HEK293 (cell line): Measurements from ENCODE around the gene XBP1.
A peak's percentile ranks its signal among the peaks of the same experiment; 100 is the strongest.

Experiments
- CTCF ChIA-PET: fragments of 350-600 bp; formaldehyde crosslinking; extraction: SDS; loops from one replicate; lab custom pipeline; 2021; ENCODE audit warnings: antibody characterized with exemption; lab: Yijun Ruan, JAX
- POLR2A ChIA-PET: fragments of 300-600 bp; formaldehyde crosslinking; extraction: SDS; loops from one replicate; lab custom pipeline; 2020; ENCODE audit warnings: antibody characterized with exemption, inconsistent platforms; lab: Yijun Ruan, JAX
- H3K27ac ChIP-seq: fragments of 200-500 bp; sonication (Bioruptor generic); 2 replicates; pipeline ENCODE4 v1.5.1; 2014; ENCODE audit warnings: low read depth, low read length, control low read depth, inconsistent platforms; ENCODE audit errors: extremely low read depth
- H3K36me3 ChIP-seq, 2 experiments: fragments of 200-500 bp in 1 of 2; sonication (Bioruptor generic) in 1 of 2; 1 replicate in 1 of 2; 2 replicates in 1 of 2; pipeline ENCODE4 v1.5.1; 2014 to 2017; ENCODE audit warnings: inconsistent platforms in 2 of 2, low read length in 2 of 2; ENCODE audit not compliant: control insufficient read depth in 2 of 2, insufficient read depth in 1 of 2
- H3K4me1 ChIP-seq: fragments of 200-500 bp; sonication (Bioruptor generic); 2 replicates; pipeline ENCODE4 v1.5.1; 2014; ENCODE audit warnings: mild to moderate bottlenecking, low read length, inconsistent platforms; ENCODE audit not compliant: control insufficient read depth, insufficient read depth
- H3K4me3 ChIP-seq: 2 replicates; pipeline ENCODE4 v1.5.1; 2011; ENCODE audit warnings: low read depth, mild to moderate bottlenecking, control low read depth, low read length, moderate library complexity
- H3K9me3 ChIP-seq: fragments of 200-500 bp; sonication (Bioruptor generic); 2 replicates; pipeline ENCODE4 v1.5.1; 2014; ENCODE audit warnings: low read depth, low read length, inconsistent platforms; ENCODE audit not compliant: control insufficient read depth, insufficient read depth
- GLIS1 ChIP-seq: fragments of 450-650 bp; formaldehyde crosslinking; IDR thresholded peaks from 2 replicates; pipeline ENCODE4 v1.5.1; 2016; ENCODE audit warnings: missing biosample characterization, missing genetic modification characterization
- SP3 ChIP-seq: fragments of 450-650 bp; formaldehyde crosslinking; IDR thresholded peaks from 2 replicates; pipeline ENCODE4 v1.5.1; 2016; ENCODE audit warnings: missing biosample characterization, missing genetic modification characterization
- ZFP3 ChIP-seq: fragments of 450-650 bp; formaldehyde crosslinking; IDR thresholded peaks from 2 replicates; pipeline ENCODE4 v1.5.1; 2016; ENCODE audit warnings: low read depth, missing biosample characterization, missing genetic modification characterization
- ZFP37 ChIP-seq: fragments of 450-650 bp; formaldehyde crosslinking; IDR thresholded peaks from 2 replicates; pipeline ENCODE4 v1.5.1; 2016; ENCODE audit warnings: missing biosample characterization, missing genetic modification characterization
- ZNF121 ChIP-seq: fragments of 450-650 bp; formaldehyde crosslinking; IDR thresholded peaks from 2 replicates; pipeline ENCODE4 v1.5.1; 2016; ENCODE audit warnings: missing biosample characterization, missing genetic modification characterization
- ZNF221 ChIP-seq: fragments of 450-650 bp; formaldehyde crosslinking; IDR thresholded peaks from 2 replicates; pipeline ENCODE4 v1.5.1; 2017; ENCODE audit warnings: missing biosample characterization, missing genetic modification characterization, borderline replicate concordance
- ZNF302 ChIP-seq: fragments of 450-650 bp; formaldehyde crosslinking; IDR thresholded peaks from 2 replicates; pipeline ENCODE4 v1.5.1; 2016; ENCODE audit warnings: missing biosample characterization, missing genetic modification characterization, low read depth
- ZNF335 ChIP-seq: fragments of 450-650 bp; formaldehyde crosslinking; conservative IDR thresholded peaks from 2 replicates; pipeline ENCODE4 v1.5.1; 2016; ENCODE audit warnings: missing biosample characterization, missing genetic modification characterization
- ZNF366 ChIP-seq: fragments of 450-650 bp; formaldehyde crosslinking; conservative IDR thresholded peaks from 2 replicates; pipeline ENCODE4 v1.5.1; 2016; ENCODE audit warnings: missing biosample characterization, missing genetic modification characterization
- ZNF521 ChIP-seq: fragments of 450-650 bp; formaldehyde crosslinking; IDR thresholded peaks from 2 replicates; pipeline ENCODE4 v1.5.1; 2017; ENCODE audit warnings: missing biosample characterization, mild to moderate bottlenecking, missing genetic modification characterization
- ZNF530 ChIP-seq: fragments of 450-650 bp; formaldehyde crosslinking; IDR thresholded peaks from 2 replicates; pipeline ENCODE4 v1.5.1; 2016; ENCODE audit warnings: low read depth, missing biosample characterization, missing genetic modification characterization
- ZNF560 ChIP-seq: fragments of 450-650 bp; formaldehyde crosslinking; IDR thresholded peaks from 2 replicates; pipeline ENCODE4 v1.5.1; 2017; ENCODE audit warnings: missing biosample characterization, missing genetic modification characterization, borderline replicate concordance
- ZNF561 ChIP-seq: fragments of 450-650 bp; IDR thresholded peaks from 2 replicates; pipeline ENCODE4 v1.5.1; 2018; ENCODE audit warnings: missing biosample characterization, missing genetic modification characterization, borderline replicate concordance
- ZNF596 ChIP-seq: fragments of 450-650 bp; IDR thresholded peaks from 2 replicates; pipeline ENCODE4 v1.5.0; 2018; ENCODE audit warnings: missing biosample characterization, mild to moderate bottlenecking, missing genetic modification characterization, moderate library complexity
- ZNF658 ChIP-seq: fragments of 450-650 bp; formaldehyde crosslinking; IDR thresholded peaks from 2 replicates; pipeline ENCODE4; 2016; ENCODE audit warnings: missing biosample characterization, missing genetic modification characterization
- ZNF677 ChIP-seq: fragments of 450-650 bp; IDR thresholded peaks from 2 replicates; pipeline ENCODE4 v1.5.0; 2018; ENCODE audit warnings: missing biosample characterization, mild to moderate bottlenecking, missing genetic modification characterization, moderate library complexity
- ZNF747 ChIP-seq: fragments of 450-650 bp; formaldehyde crosslinking; IDR thresholded peaks from 2 replicates; pipeline ENCODE4 v1.5.1; 2016; ENCODE audit warnings: missing biosample characterization, missing genetic modification characterization
- ZNF76 ChIP-seq: fragments of 450-650 bp; formaldehyde crosslinking; IDR thresholded peaks from 2 replicates; pipeline ENCODE4; 2016; ENCODE audit warnings: low read depth, missing biosample characterization, missing genetic modification characterization, borderline replicate concordance
- ZNF768 ChIP-seq: fragments of 450-650 bp; formaldehyde crosslinking; IDR thresholded peaks from 2 replicates; pipeline ENCODE4 v1.5.1; 2018; ENCODE audit warnings: missing biosample characterization, mild to moderate bottlenecking, missing genetic modification characterization
- ZNF791 ChIP-seq: fragments of 450-650 bp; formaldehyde crosslinking; IDR thresholded peaks from 2 replicates; pipeline ENCODE4 v1.5.1; 2016; ENCODE audit warnings: missing biosample characterization, missing genetic modification characterization
- ZNF792 ChIP-seq: fragments of 450-650 bp; formaldehyde crosslinking; IDR thresholded peaks from 2 replicates; pipeline ENCODE4 v1.5.1; 2016; ENCODE audit warnings: missing biosample characterization, missing genetic modification characterization
- ZNF843 ChIP-seq: fragments of 450-650 bp; formaldehyde crosslinking; IDR thresholded peaks from 2 replicates; pipeline ENCODE4 v1.5.1; 2016; ENCODE audit warnings: missing biosample characterization, missing genetic modification characterization
- ZSCAN16 ChIP-seq: fragments of 450-650 bp; formaldehyde crosslinking; IDR thresholded peaks from 2 replicates; pipeline ENCODE4 v1.5.1; 2016; ENCODE audit warnings: missing biosample characterization, missing genetic modification characterization
- TF ChIP-seq, protein P1 (sequence below): fragments of 450-650 bp; formaldehyde crosslinking; IDR thresholded peaks from 2 replicates; pipeline ENCODE4 v1.5.1; 2016; ENCODE audit warnings: missing biosample characterization, missing genetic modification characterization
- TF ChIP-seq, protein P2 (sequence below): fragments of 450-650 bp; formaldehyde crosslinking; IDR thresholded peaks from 2 replicates; pipeline ENCODE4 v1.5.1; 2016; ENCODE audit warnings: missing biosample characterization, missing genetic modification characterization
- TF ChIP-seq, protein P3 (sequence below): fragments of 450-650 bp; formaldehyde crosslinking; IDR thresholded peaks from 2 replicates; pipeline ENCODE4 v1.5.1; 2016; ENCODE audit warnings: missing biosample characterization, missing genetic modification characterization
- TF ChIP-seq, protein P4 (sequence below): fragments of 450-650 bp; formaldehyde crosslinking; IDR thresholded peaks from 2 replicates; pipeline ENCODE4 v1.5.1; 2017; ENCODE audit warnings: missing biosample characterization, missing genetic modification characterization

The XBP1 gene

GRCh38 chr22:28819253-28820096 is 19.1 kb upstream of the XBP1 start:
- Histone ChIP-seq H3K4me3 (no peak overlapping the region), H3K27ac (no peak overlapping the region), H3K9me3 (no peaks in the 10 kb centered on the region), H3K36me3 (no peaks in the 10 kb centered on the region), H3K4me1 (peaks cover 9% of the 10 kb centered on the region)
- ChIA-PET POLR2A (interaction anchor here (1.4 kb wide), 1 partner anchor 20 kb away, joined by 5 read pairs; the partner anchor contains the start of gene XBP1), CTCF (interaction anchor here (0.6 to 3.8 kb wide), 2 partner anchors 10 to 78 kb away, joined by 4 to 23 read pairs; partner anchors contain the start of gene CHEK2)
- TF ChIP-seq ZNF768 (tag by site-specific recombination) (no peak), ZNF76 (no peak), ZNF792 (no peak), GLIS1 (tag by site-specific recombination) (no peak), ZNF658 (tag by site-specific recombination) (no peak), ZFP3 (no peak), ZNF561 (tag by site-specific recombination) (no peak), ZNF221 (tag by site-specific recombination) (no peak), ZNF843 (tag by site-specific recombination) (no peak), ZNF335 (no peak), ZNF530 (tag by site-specific recombination) (no peak), ZNF560 (no peak), ZNF677 (tag by site-specific recombination) (no peak), ZSCAN16 (tag by site-specific recombination) (no peak), SP3 (tag by site-specific recombination) (no peak), ZNF791 (no peak)
- TF ChIP-seq, protein P1, sequence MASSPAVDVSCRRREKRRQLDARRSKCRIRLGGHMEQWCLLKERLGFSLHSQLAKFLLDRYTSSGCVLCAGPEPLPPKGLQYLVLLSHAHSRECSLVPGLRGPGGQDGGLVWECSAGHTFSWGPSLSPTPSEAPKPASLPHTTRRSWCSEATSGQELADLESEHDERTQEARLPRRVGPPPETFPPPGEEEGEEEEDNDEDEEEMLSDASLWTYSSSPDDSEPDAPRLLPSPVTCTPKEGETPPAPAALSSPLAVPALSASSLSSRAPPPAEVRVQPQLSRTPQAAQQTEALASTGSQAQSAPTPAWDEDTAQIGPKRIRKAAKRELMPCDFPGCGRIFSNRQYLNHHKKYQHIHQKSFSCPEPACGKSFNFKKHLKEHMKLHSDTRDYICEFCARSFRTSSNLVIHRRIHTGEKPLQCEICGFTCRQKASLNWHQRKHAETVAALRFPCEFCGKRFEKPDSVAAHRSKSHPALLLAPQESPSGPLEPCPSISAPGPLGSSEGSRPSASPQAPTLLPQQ (tag by site-specific recombination), result no peak
- TF ChIP-seq, protein P2, sequence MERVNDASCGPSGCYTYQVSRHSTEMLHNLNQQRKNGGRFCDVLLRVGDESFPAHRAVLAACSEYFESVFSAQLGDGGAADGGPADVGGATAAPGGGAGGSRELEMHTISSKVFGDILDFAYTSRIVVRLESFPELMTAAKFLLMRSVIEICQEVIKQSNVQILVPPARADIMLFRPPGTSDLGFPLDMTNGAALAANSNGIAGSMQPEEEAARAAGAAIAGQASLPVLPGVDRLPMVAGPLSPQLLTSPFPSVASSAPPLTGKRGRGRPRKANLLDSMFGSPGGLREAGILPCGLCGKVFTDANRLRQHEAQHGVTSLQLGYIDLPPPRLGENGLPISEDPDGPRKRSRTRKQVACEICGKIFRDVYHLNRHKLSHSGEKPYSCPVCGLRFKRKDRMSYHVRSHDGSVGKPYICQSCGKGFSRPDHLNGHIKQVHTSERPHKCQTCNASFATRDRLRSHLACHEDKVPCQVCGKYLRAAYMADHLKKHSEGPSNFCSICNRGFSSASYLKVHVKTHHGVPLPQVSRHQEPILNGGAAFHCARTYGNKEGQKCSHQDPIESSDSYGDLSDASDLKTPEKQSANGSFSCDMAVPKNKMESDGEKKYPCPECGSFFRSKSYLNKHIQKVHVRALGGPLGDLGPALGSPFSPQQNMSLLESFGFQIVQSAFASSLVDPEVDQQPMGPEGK (tag by site-specific recombination), result no peak

- TF ChIP-seq, protein P3, sequence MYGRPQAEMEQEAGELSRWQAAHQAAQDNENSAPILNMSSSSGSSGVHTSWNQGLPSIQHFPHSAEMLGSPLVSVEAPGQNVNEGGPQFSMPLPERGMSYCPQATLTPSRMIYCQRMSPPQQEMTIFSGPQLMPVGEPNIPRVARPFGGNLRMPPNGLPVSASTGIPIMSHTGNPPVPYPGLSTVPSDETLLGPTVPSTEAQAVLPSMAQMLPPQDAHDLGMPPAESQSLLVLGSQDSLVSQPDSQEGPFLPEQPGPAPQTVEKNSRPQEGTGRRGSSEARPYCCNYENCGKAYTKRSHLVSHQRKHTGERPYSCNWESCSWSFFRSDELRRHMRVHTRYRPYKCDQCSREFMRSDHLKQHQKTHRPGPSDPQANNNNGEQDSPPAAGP (tag by site-specific recombination), result no peak
- no peak for TF ChIP-seq ZNF366
- no peak for TF ChIP-seq ZNF121 (tag by site-specific recombination)
- TF ChIP-seq ZNF843 (tag by site-specific recombination), result no peak
- no peak for TF ChIP-seq ZFP37
- TF ChIP-seq, protein P4, sequence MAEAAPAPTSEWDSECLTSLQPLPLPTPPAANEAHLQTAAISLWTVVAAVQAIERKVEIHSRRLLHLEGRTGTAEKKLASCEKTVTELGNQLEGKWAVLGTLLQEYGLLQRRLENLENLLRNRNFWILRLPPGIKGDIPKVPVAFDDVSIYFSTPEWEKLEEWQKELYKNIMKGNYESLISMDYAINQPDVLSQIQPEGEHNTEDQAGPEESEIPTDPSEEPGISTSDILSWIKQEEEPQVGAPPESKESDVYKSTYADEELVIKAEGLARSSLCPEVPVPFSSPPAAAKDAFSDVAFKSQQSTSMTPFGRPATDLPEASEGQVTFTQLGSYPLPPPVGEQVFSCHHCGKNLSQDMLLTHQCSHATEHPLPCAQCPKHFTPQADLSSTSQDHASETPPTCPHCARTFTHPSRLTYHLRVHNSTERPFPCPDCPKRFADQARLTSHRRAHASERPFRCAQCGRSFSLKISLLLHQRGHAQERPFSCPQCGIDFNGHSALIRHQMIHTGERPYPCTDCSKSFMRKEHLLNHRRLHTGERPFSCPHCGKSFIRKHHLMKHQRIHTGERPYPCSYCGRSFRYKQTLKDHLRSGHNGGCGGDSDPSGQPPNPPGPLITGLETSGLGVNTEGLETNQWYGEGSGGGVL (tag by site-specific recombination), result peak; percentile 44; the same call in 1 of the 2 replicates
- 0 out of 2 replicates have a peak, but pooled peaks have one; percentile 34 for TF ChIP-seq ZNF596 (tag by site-specific recombination)
- no peak for TF ChIP-seq ZNF302 (tag by site-specific recombination)
- no peak for TF ChIP-seq ZNF521 (tag by site-specific recombination)
- no peak for TF ChIP-seq ZNF747 (tag by site-specific recombination)
- peaks cover 4% of the 10 kb centered on the region for H3K4me1 ChIP-seq
- CTCF ChIA-PET, result interaction anchor here (0.5 to 3.8 kb wide), 4 partner anchors 11 to 228 kb away, joined by 3 to 23 read pairs (median 3); no protein-coding TSS in a partner anchor
- no peaks in the 10 kb centered on the region for H3K36me3 ChIP-seq
- H3K27ac ChIP-seq, result no peak overlapping the region
- POLR2A ChIA-PET, result interaction anchor here (1.4 kb wide), 1 partner anchor 18 kb away, joined by 5 read pairs; the partner anchor contains the start of gene XBP1
- H3K9me3 ChIP-seq, result no peaks in the 10 kb centered on the region
- H3K4me3 ChIP-seq, result no peak overlapping the region
Observed at GRCh38 chr22:28817919-28818859, 17.8 kb upstream of the XBP1 start.
